Mucosa of rectum (tissue), 2 donors: Measurements from ENCODE around the gene OARD1.

Experiments
- H3K27ac ChIP-seq, 2 donors: one replicate each; pipeline ENCODE4 v1.7.0; 2013; ENCODE audit warnings: inconsistent platforms in 2 of 2, low read depth in 2 of 2, low read length in 2 of 2
- H3K27me3 ChIP-seq, 2 donors: one replicate each; pipeline ENCODE4 v1.7.0; 2013; ENCODE audit warnings: low read length in 2 of 2; ENCODE audit not compliant: control insufficient read depth in 2 of 2, insufficient read depth in 2 of 2
- H3K36me3 ChIP-seq, 2 donors: one replicate each; pipeline ENCODE4 v1.7.0; 2013; ENCODE audit warnings: low read length in 2 of 2; ENCODE audit not compliant: control insufficient read depth in 2 of 2, insufficient read depth in 2 of 2
- H3K4me1 ChIP-seq, 2 donors: one replicate each; pipeline ENCODE4 v1.7.0; 2013; ENCODE audit warnings: low read length in 2 of 2, mild to moderate bottlenecking in 1 of 2; ENCODE audit not compliant: control insufficient read depth in 2 of 2, insufficient read depth in 2 of 2
- H3K4me3 ChIP-seq, 2 donors: one replicate each; pipeline ENCODE4 v1.7.0; 2013; ENCODE audit warnings: low read length in 2 of 2
- H3K9ac ChIP-seq, 2 donors: one replicate each; pipeline ENCODE4 v1.7.0; 2013; ENCODE audit warnings: low read length in 2 of 2, low read depth in 1 of 2, mild to moderate bottlenecking in 1 of 2
- H3K9me3 ChIP-seq, 2 donors: one replicate each; pipeline ENCODE4 v1.7.0; 2013; ENCODE audit warnings: low read length in 2 of 2; ENCODE audit not compliant: control insufficient read depth in 2 of 2
- donor health status: healthy.
- donor health status: Normal muscosa, but diverticular disease.

Gene OARD1

GRCh38 chr6:41050536-41050935, 21.6 kb downstream of the OARD1 start:
- no peak overlapping the region for H3K27ac ChIP-seq
- H3K27me3 ChIP-seq = no peaks in the 10 kb centered on the region
- no peak overlapping the region for H3K4me3 ChIP-seq
- no peaks in the 10 kb centered on the region for H3K4me1 ChIP-seq
- H3K9me3 ChIP-seq = no peaks in the 10 kb centered on the region
- H3K36me3 ChIP-seq = no peaks in the 10 kb centered on the region
- H3K9ac ChIP-seq = no peak overlapping the region

GRCh38 chr6:41049955-41050354, 22.2 kb downstream of the OARD1 start:
- Histone ChIP-seq H3K4me3 (no peak overlapping the region), H3K9ac (no peak overlapping the region), H3K9me3 (no peaks in the 10 kb centered on the region), H3K36me3 (no peaks in the 10 kb centered on the region), H3K27me3 (no peaks in the 10 kb centered on the region), H3K27ac (no peak overlapping the region), H3K4me1 (no peaks in the 10 kb centered on the region)

GRCh38 chr6:41049521-41049920, 22.6 kb downstream of the OARD1 start:
- Histone ChIP-seq H3K36me3 (no peaks in the 10 kb centered on the region), H3K4me3 (no peak overlapping the region), H3K27ac (no peak overlapping the region), H3K27me3 (no peaks in the 10 kb centered on the region), H3K9ac (no peak overlapping the region), H3K4me1 (no peaks in the 10 kb centered on the region), H3K9me3 (no peaks in the 10 kb centered on the region)

DNA sequence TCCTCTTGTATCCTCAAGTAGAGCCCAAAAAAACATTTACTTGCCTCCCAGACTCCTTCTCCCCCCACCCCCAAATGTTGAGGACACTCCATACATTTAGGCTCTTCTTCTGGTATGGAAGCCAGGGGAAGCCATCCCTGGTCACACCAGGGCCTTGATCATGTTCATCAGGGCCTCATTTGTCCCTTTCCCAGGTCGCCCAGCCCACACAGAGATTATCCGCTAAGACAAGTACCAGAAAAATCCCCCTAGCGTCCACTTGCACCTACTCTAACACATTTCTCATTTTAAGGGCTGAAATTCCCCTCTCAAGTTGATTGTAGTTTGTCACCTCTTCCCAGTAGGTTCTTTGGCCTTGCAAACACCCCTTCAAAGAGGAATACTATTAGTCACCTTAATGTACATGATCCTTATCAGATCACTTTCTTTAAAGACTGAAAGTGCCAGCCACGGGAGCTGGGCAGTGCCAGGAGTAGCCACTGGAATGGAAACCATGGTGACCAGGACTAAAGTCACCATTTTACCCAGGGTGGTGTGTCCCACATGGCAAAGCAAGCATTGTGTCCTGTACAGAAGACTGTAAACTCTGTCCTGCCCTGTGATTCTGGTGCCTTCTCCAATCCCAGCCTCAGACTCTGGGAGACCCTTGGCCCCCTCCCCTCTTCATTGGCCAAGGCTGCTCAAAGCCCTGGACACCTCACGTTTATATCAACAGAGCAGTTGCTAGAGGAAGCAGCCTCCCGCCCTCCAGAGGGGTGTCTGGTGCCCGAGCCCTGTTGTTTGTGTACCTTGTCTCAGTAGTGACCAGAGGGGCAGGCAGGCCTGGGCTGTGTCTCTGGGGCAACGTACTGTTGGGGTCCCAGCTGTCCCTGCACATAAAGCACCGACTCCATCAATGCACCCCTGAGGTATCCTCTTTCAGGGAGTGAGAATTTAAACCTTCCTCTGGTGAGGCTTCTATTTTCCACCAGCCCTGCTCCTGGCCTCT, 24.1 kb downstream of the OARD1 start:
- no peak overlapping the region for H3K4me3 ChIP-seq
- no peak overlapping the region for H3K9ac ChIP-seq
- no peaks in the 10 kb centered on the region for H3K4me1 ChIP-seq
- no peaks in the 10 kb centered on the region for H3K27me3 ChIP-seq
- H3K36me3 ChIP-seq = no peaks in the 10 kb centered on the region
- no peaks in the 10 kb centered on the region for H3K9me3 ChIP-seq
- no peak overlapping the region for H3K27ac ChIP-seq

DNA sequence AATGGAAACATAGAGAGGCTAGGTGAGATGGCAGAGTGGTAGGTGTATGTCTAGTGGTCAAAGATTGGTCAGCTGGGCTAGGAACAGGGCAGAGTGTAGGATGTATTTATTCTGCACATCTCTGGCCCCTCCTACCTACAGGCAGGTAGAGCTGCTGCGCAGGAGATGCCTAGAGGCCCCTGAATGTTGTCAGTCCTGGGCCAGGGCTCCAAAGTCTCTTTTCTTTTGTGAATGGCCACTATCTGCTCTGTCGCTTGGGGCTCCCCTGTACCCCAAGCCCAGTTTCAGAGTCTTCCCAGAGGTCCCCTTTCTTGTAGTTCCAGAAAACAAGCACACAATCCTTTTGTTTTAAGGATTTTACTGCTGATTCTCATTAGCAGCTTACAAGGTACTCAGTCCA, 24.9 kb downstream of the OARD1 start:
- Histone ChIP-seq H3K9me3 (no peaks in the 10 kb centered on the region), H3K27me3 (no peaks in the 10 kb centered on the region), H3K4me1 (no peaks in the 10 kb centered on the region), H3K27ac (no peak overlapping the region), H3K36me3 (no peaks in the 10 kb centered on the region), H3K4me3 (no peak overlapping the region), H3K9ac (no peak overlapping the region)

DNA sequence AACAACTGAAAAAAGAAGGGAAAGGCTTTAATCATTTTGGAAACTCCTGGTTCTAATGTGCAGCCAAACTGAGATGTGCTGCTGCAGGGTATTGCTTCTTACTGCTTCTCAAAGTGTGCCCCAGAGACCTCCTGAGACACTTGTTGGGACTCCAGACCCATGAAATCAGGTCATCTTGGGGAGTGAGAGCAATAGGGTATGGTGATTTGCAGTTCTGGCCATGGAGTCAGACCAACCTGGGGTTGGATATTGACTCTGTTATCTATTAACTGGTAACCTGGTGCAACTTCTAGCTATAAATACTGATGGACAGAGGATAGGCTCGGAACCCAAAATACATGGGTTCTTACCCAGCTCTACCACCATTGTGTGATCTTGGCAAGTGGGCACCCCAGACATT, 26.1 kb downstream of the OARD1 start:
- Histone ChIP-seq H3K36me3 (no peaks in the 10 kb centered on the region), H3K27me3 (no peaks in the 10 kb centered on the region), H3K4me1 (peaks cover under 1% of the 10 kb centered on the region in 2 donors), H3K9me3 (no peaks in the 10 kb centered on the region), H3K27ac (no peak overlapping the region), H3K9ac (no peak overlapping the region), H3K4me3 (no peak overlapping the region)

- Histone ChIP-seq H3K36me3 (no peaks in the 10 kb centered on the region), H3K27me3 (no peaks in the 10 kb centered on the region), H3K9me3 (no peaks in the 10 kb centered on the region), H3K9ac (no peak overlapping the region), H3K4me1 (peaks cover 4 to 5% of the 10 kb centered on the region in 2 donors), H3K4me3 (no peak overlapping the region), H3K27ac (no peak overlapping the region)
Measured at GRCh38 chr6:41045664-41046063, 26.5 kb downstream of the OARD1 start.

DNA sequence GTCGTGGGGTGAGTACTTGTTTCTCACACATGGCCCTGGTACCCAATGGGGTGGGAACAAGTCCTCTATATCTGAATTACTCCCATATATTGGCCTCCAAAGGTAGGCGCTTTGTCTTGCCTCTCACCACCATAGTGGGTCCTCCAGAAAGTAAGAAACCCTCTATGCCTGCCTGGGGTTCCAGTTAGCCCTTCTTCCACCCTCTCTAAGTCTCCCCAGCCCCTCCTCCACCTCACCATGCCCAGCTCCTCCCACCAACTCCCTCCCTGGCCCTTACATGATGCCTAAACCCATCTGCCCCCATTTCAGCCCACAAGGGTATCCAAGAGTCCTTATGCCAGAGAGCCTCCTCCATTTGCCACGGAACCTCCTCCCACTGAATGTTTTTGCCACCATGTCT, 29.0 kb downstream of the OARD1 start:
- H3K27ac ChIP-seq = no peak overlapping the region
- H3K27me3 ChIP-seq = no peaks in the 10 kb centered on the region
- no peaks in the 10 kb centered on the region for H3K9me3 ChIP-seq
- H3K4me3 ChIP-seq = no peak overlapping the region
- no peak overlapping the region for H3K9ac ChIP-seq
- H3K36me3 ChIP-seq = no peaks in the 10 kb centered on the region
- peaks cover 11 to 21% of the 10 kb centered on the region in 2 donors for H3K4me1 ChIP-seq

- Histone ChIP-seq H3K36me3 (no peaks in the 10 kb centered on the region), H3K9me3 (no peaks in the 10 kb centered on the region), H3K4me3 (no peak within 1 kb of the TSS), H3K27ac (no peak within 1 kb of the TSS), H3K27me3 (no peaks in the 10 kb centered on the region), H3K9ac (no peak within 1 kb of the TSS), H3K4me1 (peaks cover 11 to 21% of the 10 kb centered on the region in 2 donors)
Measured at GRCh38 chr6:41042226-41043055, 29.7 kb downstream of the OARD1 start, which contains the start of gene TSPO2. TSPO2 (plus strand) TSS chr6:41042467; CDS start chr6:41042986, 519 bp downstream.
